Stomach (tissue), 9 donors: ENCODE measurements around the gene USP38. TPM values are rescaled to one million over a fixed set of nuclear protein-coding genes. Genes with fewer than 3 reads are reported as not detected.
"Not testable (repeated sequence)": the region's sequence is repeated elsewhere in the genome, so short reads cannot be mapped to it uniquely, and the experiment has no call there.

ENCODE experiments used
- DNase-seq, 2 donors: peaks; one replicate each; pipeline versions ENCODE4 v3.0.0 to v3.0.0-alpha.2; 2013 to 2019
- H3K27ac ChIP-seq, 5 donors: fragments of 200-600 bp in 4 of 5; sonication (generic) in 4 of 5; one replicate each; pipeline ENCODE4 v1.5.1; 2013 to 2019; ENCODE audit warnings: mild to moderate bottlenecking in 1 of 5, moderate library complexity in 1 of 5
- H3K27me3 ChIP-seq, 3 donors: fragments of 200-600 bp; sonication (generic); one replicate each; pipeline ENCODE4 v1.5.1; 2017 to 2019; ENCODE audit warnings: mixed run types in 1 of 3
- H3K36me3 ChIP-seq, 4 donors: fragments of 200-600 bp; sonication (generic); 1 replicate in 3 of 4; 2 replicates in 1 of 4; pipeline ENCODE4 v1.5.1; 2016 to 2019
- H3K4me1 ChIP-seq, 4 donors: fragments of 200-600 bp; sonication (generic); one replicate each; pipeline ENCODE4 v1.5.1; 2016 to 2019
- H3K4me3 ChIP-seq, 4 donors: fragments of 200-600 bp; sonication (generic) in 3 of 4; one replicate each; pipeline ENCODE4 v1.5.1; 2016 to 2019; ENCODE audit warnings: mild to moderate bottlenecking in 1 of 4
- H3K9me3 ChIP-seq, 4 donors: fragments of 200-600 bp; sonication (generic); one replicate each; pipeline ENCODE4 v1.5.1; 2016 to 2019
- CTCF ChIP-seq, 7 experiments: fragments of 450-650 bp in 4 of 7; fragments of 200-600 bp in 3 of 7; sonication (generic) in 3 of 7; IDR thresholded peaks; one replicate each; pipeline ENCODE4 v1.5.1; 2016 to 2019; ENCODE audit warnings: antibody characterized with exemption in 7 of 7, control low read depth in 2 of 7, mild to moderate bottlenecking in 1 of 7
- EP300 ChIP-seq: sonication (generic); formaldehyde crosslinking; IDR thresholded peaks from one replicate; pipeline ENCODE4 v1.6.1; 2017; ENCODE audit warnings: antibody characterized with exemption
- POLR2A ChIP-seq, 4 donors: fragments of 450-650 bp; IDR thresholded peaks; one replicate each; pipeline ENCODE4 v1.6.1; 2016; ENCODE audit warnings: antibody characterized with exemption in 4 of 4, control low read depth in 2 of 4, mild to moderate bottlenecking in 1 of 4, moderate library complexity in 1 of 4
- POLR2AphosphoS5 ChIP-seq, 3 donors: sonication (generic); formaldehyde crosslinking; IDR thresholded peaks; one replicate each; pipeline ENCODE4 v1.6.1; 2016; ENCODE audit warnings: antibody characterized with exemption in 3 of 3
- WGBS, 5 donors: extraction: QIAGEN DNeasy Blood & Tissue Kit in 3 of 5; methylation state at CpG; one replicate each; pipeline versions ENCODE4 v1.1.5 to v1.1.7; 2013 to 2018; 5-methylcytosine and 5-hydroxymethylcytosine counted together
- intact Hi-C: fragments of 100-400 bp; cut with DNase I; formaldehyde crosslinking; loops from one replicate; pipeline ENCODE4 v1.15.1; 2023; ENCODE audit warnings: low total_unique reads
- polyA plus RNA-seq, 3 donors: library from polyadenylated mRNA; stranded (reverse); fragments of 200-250 nt; gene quantifications; one replicate each; pipeline ENCODE4 v1.2.3, GENCODE V29; 2013
- total RNA-seq, 5 donors: library from RNA; depleted of rRNA; stranded (reverse); fragments of >200 nt; gene quantifications; one replicate each; pipeline versions ENCODE4 v1.1.0 to v1.2.3, GENCODE V29; 2014 to 2016
- donor health status: healthy with polysubstance abuse.
- donor health status: Bipolar disorder and iron deficiency.
- donor health status: healthy.

USP38 gene
- total and polyA plus RNA-seq, 8 donors, result 1.7 to 32.1 (median 11.0) TPM

GRCh38 chr4:143156853-143157252 is 27.9 kb upstream of the USP38 start:
- WGBS, 5 donors, result 93 to 97% (median 94%) methylated on average over 2 of the region's 2 CpGs
- intact Hi-C loops, result no loop called here
- Histone ChIP-seq H3K4me3 (no peak overlapping the region), H3K27ac (no peak overlapping the region), H3K36me3 (no peaks in the 10 kb centered on the region), H3K4me1 (no peaks in the 10 kb centered on the region), H3K9me3 (peaks cover 0 to 51% (median 33%) of the 10 kb centered on the region in 4 donors), H3K27me3 (no peaks in the 10 kb centered on the region)
- DNase-seq, result no peak
- TF ChIP-seq POLR2A (IDR thresholded peaks at IDR 0.05) (no peak), POLR2AphosphoS5 (IDR thresholded peaks at IDR 0.05) (no peak), CTCF (IDR thresholded peaks at IDR 0.05) (no peak), EP300 (no peak)

- Histone ChIP-seq H3K4me3 (no peak overlapping the region), H3K27ac (no peak overlapping the region), H3K36me3 (no peaks in the 10 kb centered on the region), H3K27me3 (no peaks in the 10 kb centered on the region), H3K9me3 (peaks cover 0 to 9% (median 6%) of the 10 kb centered on the region in 4 donors), H3K4me1 (no peaks in the 10 kb centered on the region)
- TF ChIP-seq EP300 (no peak), CTCF (IDR thresholded peaks at IDR 0.05) (no peak), POLR2AphosphoS5 (IDR thresholded peaks at IDR 0.05) (no peak), POLR2A (IDR thresholded peaks at IDR 0.05) (no peak)
- intact Hi-C loops, result no loop called here
- DNase-seq, result no peak
These were observed 21.1 kb upstream of the USP38 start for GRCh38 chr4:143163614-143164013.

GRCh38 chr4:143166722-143167121 is 18.0 kb upstream of the USP38 start:
- intact Hi-C loops, H3K27me3 ChIP-seq, H3K27ac ChIP-seq, H3K9me3 ChIP-seq, H3K4me3 ChIP-seq, H3K36me3 ChIP-seq, H3K4me1 ChIP-seq, DNase-seq: not testable (repeated sequence)
- 75 to 96% (median 95%) methylated on average over 2 to 11 of the region's 11 CpGs for WGBS, 5 donors

DNA sequence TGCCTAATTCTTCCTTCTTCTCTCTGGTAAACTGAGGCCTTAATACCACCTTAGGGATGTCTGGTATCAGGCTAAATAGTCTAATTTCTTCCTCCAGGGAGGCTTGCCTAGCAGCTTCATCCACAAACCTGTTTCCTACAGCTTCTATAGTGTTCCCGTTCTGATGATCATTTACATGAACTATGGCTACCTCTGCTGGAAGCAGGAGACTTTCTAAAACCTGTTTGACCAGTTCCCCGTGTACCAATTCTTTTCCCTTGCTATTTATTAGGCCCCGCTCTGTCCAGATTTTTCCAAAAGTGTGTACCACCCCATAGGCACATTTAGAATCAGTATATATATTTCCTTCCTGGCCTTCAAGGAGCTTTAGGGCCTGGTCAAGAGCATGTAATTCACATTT is 5.8 kb upstream of the USP38 start:
- WGBS, 5 donors, result 28 to 70% (median 39%) methylated on average over 3 of the region's 3 CpGs
- Histone ChIP-seq H3K27me3 (no peaks in the 10 kb centered on the region), H3K36me3 (no peaks in the 10 kb centered on the region), H3K9me3 (peaks cover 0 to 15% (median 4%) of the 10 kb centered on the region in 4 donors), H3K4me3 (no peak overlapping the region), H3K4me1 (peaks cover 4 to 21% (median 10%) of the 10 kb centered on the region in 4 donors), H3K27ac (no peak overlapping the region)
- intact Hi-C loops, result no loop called here
- peak in 1 of 2 donors; percentile 62 for DNase-seq
- TF ChIP-seq POLR2A (IDR thresholded peaks at IDR 0.05), result no peak
- TF ChIP-seq POLR2AphosphoS5 (IDR thresholded peaks at IDR 0.05), result no peak
- peak in 1 of 7 experiments; percentile 45 for TF ChIP-seq CTCF (IDR thresholded peaks at IDR 0.05)
- no peak for TF ChIP-seq EP300

DNA sequence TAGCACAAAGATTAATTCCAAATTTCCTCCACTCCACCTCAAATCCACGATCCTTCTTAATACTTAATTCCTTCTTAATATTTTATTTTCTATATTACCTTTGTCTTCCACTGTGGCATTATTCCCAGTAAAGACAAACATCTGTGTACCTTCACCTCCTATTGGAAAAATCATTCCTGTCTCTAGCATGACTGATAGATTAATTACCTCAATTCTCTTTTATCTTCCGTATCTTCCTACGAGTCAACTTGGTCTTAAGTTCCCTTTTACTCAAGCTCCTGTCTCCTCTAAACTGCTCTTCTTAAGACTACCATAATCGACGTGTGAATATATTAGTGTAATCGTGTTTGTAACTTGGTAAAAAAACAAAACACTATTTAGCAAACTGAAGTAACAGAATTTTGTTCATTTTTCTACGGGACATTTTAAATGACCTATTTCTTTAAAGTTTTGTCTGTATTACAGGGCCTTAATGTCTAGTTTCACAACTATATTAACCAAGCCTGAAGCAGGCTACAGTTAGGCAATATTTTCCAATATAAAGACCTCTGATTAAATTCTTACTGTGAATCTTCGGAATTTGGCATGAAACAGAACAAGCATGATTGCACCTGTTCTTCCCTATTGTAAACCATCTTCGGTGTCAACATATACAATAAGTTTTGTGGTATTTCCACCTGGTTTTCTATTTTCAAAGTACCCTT is 1.1 kb upstream of the USP38 start:
- TF ChIP-seq POLR2AphosphoS5 (IDR thresholded peaks at IDR 0.05) (no peak), CTCF (IDR thresholded peaks at IDR 0.05) (no peak), POLR2A (IDR thresholded peaks at IDR 0.05) (no peak)
- no peaks in the 10 kb centered on the region for H3K27me3 ChIP-seq
- peak overlapping the region; percentile 89 to 95 (median 93) for H3K4me3 ChIP-seq
- peaks cover 8 to 47% (median 25%) of the 10 kb centered on the region in 4 donors for H3K4me1 ChIP-seq
- WGBS, 5 donors, result 28 to 44% (median 36%) methylated on average over 9 of the region's 9 CpGs
- H3K36me3 ChIP-seq, result no peaks in the 10 kb centered on the region
- intact Hi-C loops, result no loop called here
- H3K9me3 ChIP-seq, result no peaks in the 10 kb centered on the region
- peak in 1 of 2 donors; percentile 4 for DNase-seq
- peak overlapping the region in 4 of 5 donors; percentile 95 to 98 (median 96) for H3K27ac ChIP-seq
